Nephron (organoid): ENCODE data around the gene SLPI.

Source experiments
- H3K27ac Mint-ChIP-seq, 3 experiments: 2 replicates each; pipeline ENCODE4 v1.8.0; 2020; ENCODE audit warnings: mixed read lengths in 3 of 3, mild to moderate bottlenecking in 2 of 3, moderate library complexity in 1 of 3
- H3K27me3 Mint-ChIP-seq: 2 replicates; pipeline ENCODE4 v1.8.0; 2021; ENCODE audit warnings: low read depth, mild to moderate bottlenecking, moderate library complexity, mixed read lengths
- H3K36me3 Mint-ChIP-seq: 2 replicates; pipeline ENCODE4 v1.8.0; 2020; ENCODE audit warnings: low read depth, mixed read lengths
- H3K4me1 Mint-ChIP-seq: 2 replicates; pipeline ENCODE4 v1.8.0; 2020; ENCODE audit warnings: mixed read lengths
- H3K4me3 Mint-ChIP-seq, 3 experiments: 2 replicates each; pipeline ENCODE4 v1.8.0; 2020; ENCODE audit warnings: mild to moderate bottlenecking in 3 of 3, mixed read lengths in 3 of 3, moderate library complexity in 2 of 3
- H3K9me3 Mint-ChIP-seq: 2 replicates; pipeline ENCODE4 v1.8.0; 2020; ENCODE audit warnings: mixed read lengths
- CTCF ChIP-seq, 3 experiments: fragments of 200-600 bp; sonication (generic); IDR thresholded peaks; one replicate each; pipeline ENCODE4 v1.5.0; 2021; ENCODE audit warnings: antibody characterized with exemption in 3 of 3; ENCODE audit not compliant: unreplicated experiment in 3 of 3

Gene SLPI

GRCh38 chr20:45257711-45258110 is 3.3 kb upstream of the SLPI start:
- no peaks in the 10 kb centered on the region for H3K4me1 Mint-ChIP-seq
- TF ChIP-seq CTCF (IDR thresholded peaks at IDR 0.05; ENCODE audit: unreplicated experiment in 3 of 3) = no peak
- no peaks in the 10 kb centered on the region for H3K9me3 Mint-ChIP-seq
- H3K27ac Mint-ChIP-seq = no peak overlapping the region
- no peaks in the 10 kb centered on the region for H3K36me3 Mint-ChIP-seq
- peaks cover 13% of the 10 kb centered on the region for H3K27me3 Mint-ChIP-seq
- H3K4me3 Mint-ChIP-seq = no peak overlapping the region

GRCh38 chr20:45257161-45257560 is 2.8 kb upstream of the SLPI start:
- TF ChIP-seq CTCF (IDR thresholded peaks at IDR 0.05; ENCODE audit: unreplicated experiment in 3 of 3) = no peak
- H3K36me3 Mint-ChIP-seq = no peaks in the 10 kb centered on the region
- H3K27ac Mint-ChIP-seq = no peak overlapping the region
- H3K9me3 Mint-ChIP-seq = no peaks in the 10 kb centered on the region
- H3K4me1 Mint-ChIP-seq = no peaks in the 10 kb centered on the region
- H3K27me3 Mint-ChIP-seq = peaks cover 13% of the 10 kb centered on the region
- H3K4me3 Mint-ChIP-seq = no peak overlapping the region

- no peaks in the 10 kb centered on the region for H3K9me3 Mint-ChIP-seq
- no peaks in the 10 kb centered on the region for H3K27me3 Mint-ChIP-seq
- H3K4me1 Mint-ChIP-seq = peaks cover 4% of the 10 kb centered on the region
- H3K27ac Mint-ChIP-seq = no peak overlapping the region
- no peaks in the 10 kb centered on the region for H3K36me3 Mint-ChIP-seq
- no peak for TF ChIP-seq CTCF (IDR thresholded peaks at IDR 0.05; ENCODE audit: unreplicated experiment in 3 of 3)
- no peak overlapping the region for H3K4me3 Mint-ChIP-seq
These were observed 1.1 kb downstream of the SLPI start for GRCh38 chr20:45253261-45253660.

GRCh38 chr20:45251884-45252560 is 2.3 kb downstream of the SLPI start:
- Mint-ChIP-seq H3K36me3 (no peaks in the 10 kb centered on the region), H3K27ac (no peak overlapping the region), H3K9me3 (no peaks in the 10 kb centered on the region)

GRCh38 chr20:45248609-45249008 is 5.8 kb downstream of the SLPI start:
- Mint-ChIP-seq H3K4me1 (peaks cover 13% of the 10 kb centered on the region), H3K27me3 (peaks cover 12% of the 10 kb centered on the region), H3K9me3 (no peaks in the 10 kb centered on the region), H3K36me3 (no peaks in the 10 kb centered on the region), H3K4me3 (no peak overlapping the region), H3K27ac (no peak overlapping the region)
- no peak for TF ChIP-seq CTCF (IDR thresholded peaks at IDR 0.05; ENCODE audit: unreplicated experiment in 3 of 3)

More at GRCh38 chr20:45251884-45252560, 2.3 kb downstream of the SLPI start:
- TF ChIP-seq CTCF (IDR thresholded peaks at IDR 0.05; ENCODE audit: unreplicated experiment in 3 of 3) = no peak
- H3K27me3 Mint-ChIP-seq = no peaks in the 10 kb centered on the region
- H3K4me1 Mint-ChIP-seq = peaks cover 13% of the 10 kb centered on the region
- no peak overlapping the region for H3K4me3 Mint-ChIP-seq

GRCh38 chr20:45247865-45248264 is 6.5 kb downstream of the SLPI start:
- TF ChIP-seq CTCF (IDR thresholded peaks at IDR 0.05; ENCODE audit: unreplicated experiment in 3 of 3) = no peak
- Mint-ChIP-seq H3K27ac (no peak overlapping the region), H3K36me3 (no peaks in the 10 kb centered on the region), H3K9me3 (no peaks in the 10 kb centered on the region), H3K27me3 (peaks cover 13% of the 10 kb centered on the region), H3K4me1 (peaks cover 13% of the 10 kb centered on the region), H3K4me3 (no peak overlapping the region)
